ENCODE measurements around the gene SCLT1.

SCLT1 gene

DNA sequence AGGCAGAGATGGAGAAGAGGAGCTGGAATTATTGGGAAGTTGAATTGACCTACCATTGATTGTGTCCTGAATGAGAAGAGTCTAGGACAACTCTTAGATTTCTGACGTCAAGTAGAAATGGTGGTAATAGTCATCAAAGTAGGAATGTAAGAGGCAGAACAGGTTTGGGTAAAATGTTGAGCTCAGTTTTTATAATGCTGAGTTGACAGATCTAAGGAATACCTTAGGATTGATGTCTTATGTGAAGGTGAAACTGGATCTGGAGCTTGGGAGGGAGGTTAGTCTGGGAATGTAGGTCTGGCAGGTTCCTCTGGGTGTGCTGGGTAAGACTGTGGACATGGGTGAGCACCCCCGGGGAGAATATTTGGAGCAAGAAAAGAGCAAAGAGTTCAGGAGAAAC is 251.9 kb downstream of the SCLT1 start:
- no peak overlapping the region for H2AFZ ChIP-seq (ENCODE audit: low read length)
- no peaks in the 10 kb centered on the region for H3K9me2 ChIP-seq (replicated peaks; ENCODE audit: low read depth, low read length)
- H4K20me1 ChIP-seq (ENCODE audit: insufficient read depth, low read length, poor library complexity, severe bottlenecking) = peaks cover 76% of the 10 kb centered on the region
- no peak overlapping the region for H3K9ac ChIP-seq (ENCODE audit: low read depth, low read length, poor library complexity, severe bottlenecking)
- peaks cover 90% of the 10 kb centered on the region for H3K79me2 ChIP-seq (ENCODE audit: insufficient read depth, low read length)
- H3F3A ChIP-seq (ENCODE audit: low read depth) = no peaks in the 10 kb centered on the region
- peaks cover 76% of the 10 kb centered on the region; the same call in 1 of the 2 replicates for H3K36me3 ChIP-seq (ENCODE audit: insufficient read depth, low read length)
- no peak overlapping the region for H3K4me2 ChIP-seq (ENCODE audit: low read depth, low read length, poor library complexity, severe bottlenecking)
- TF ChIP-seq, protein P1, sequence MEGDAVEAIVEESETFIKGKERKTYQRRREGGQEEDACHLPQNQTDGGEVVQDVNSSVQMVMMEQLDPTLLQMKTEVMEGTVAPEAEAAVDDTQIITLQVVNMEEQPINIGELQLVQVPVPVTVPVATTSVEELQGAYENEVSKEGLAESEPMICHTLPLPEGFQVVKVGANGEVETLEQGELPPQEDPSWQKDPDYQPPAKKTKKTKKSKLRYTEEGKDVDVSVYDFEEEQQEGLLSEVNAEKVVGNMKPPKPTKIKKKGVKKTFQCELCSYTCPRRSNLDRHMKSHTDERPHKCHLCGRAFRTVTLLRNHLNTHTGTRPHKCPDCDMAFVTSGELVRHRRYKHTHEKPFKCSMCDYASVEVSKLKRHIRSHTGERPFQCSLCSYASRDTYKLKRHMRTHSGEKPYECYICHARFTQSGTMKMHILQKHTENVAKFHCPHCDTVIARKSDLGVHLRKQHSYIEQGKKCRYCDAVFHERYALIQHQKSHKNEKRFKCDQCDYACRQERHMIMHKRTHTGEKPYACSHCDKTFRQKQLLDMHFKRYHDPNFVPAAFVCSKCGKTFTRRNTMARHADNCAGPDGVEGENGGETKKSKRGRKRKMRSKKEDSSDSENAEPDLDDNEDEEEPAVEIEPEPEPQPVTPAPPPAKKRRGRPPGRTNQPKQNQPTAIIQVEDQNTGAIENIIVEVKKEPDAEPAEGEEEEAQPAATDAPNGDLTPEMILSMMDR (conservative IDR thresholded peaks at IDR 0.05; ENCODE audit: low read length) = no peak
- no peak for TF ChIP-seq EZH2phosphoT487 (IDR thresholded peaks at IDR 0.05; ENCODE audit: borderline replicate concordance)
- peaks cover 8% of the 10 kb centered on the region for H3K4me1 ChIP-seq (ENCODE audit: insufficient read depth, low read length, poor library complexity, severe bottlenecking)
- no peaks in the 10 kb centered on the region for H3K27me3 ChIP-seq (ENCODE audit: insufficient read depth, low read length, poor library complexity, severe bottlenecking)
- H3K4me3 ChIP-seq (ENCODE audit: low read length, poor library complexity, severe bottlenecking) = no peak overlapping the region
- no peaks in the 10 kb centered on the region for H3K9me3 ChIP-seq (ENCODE audit: insufficient read depth, low read depth, low read length)

DNA sequence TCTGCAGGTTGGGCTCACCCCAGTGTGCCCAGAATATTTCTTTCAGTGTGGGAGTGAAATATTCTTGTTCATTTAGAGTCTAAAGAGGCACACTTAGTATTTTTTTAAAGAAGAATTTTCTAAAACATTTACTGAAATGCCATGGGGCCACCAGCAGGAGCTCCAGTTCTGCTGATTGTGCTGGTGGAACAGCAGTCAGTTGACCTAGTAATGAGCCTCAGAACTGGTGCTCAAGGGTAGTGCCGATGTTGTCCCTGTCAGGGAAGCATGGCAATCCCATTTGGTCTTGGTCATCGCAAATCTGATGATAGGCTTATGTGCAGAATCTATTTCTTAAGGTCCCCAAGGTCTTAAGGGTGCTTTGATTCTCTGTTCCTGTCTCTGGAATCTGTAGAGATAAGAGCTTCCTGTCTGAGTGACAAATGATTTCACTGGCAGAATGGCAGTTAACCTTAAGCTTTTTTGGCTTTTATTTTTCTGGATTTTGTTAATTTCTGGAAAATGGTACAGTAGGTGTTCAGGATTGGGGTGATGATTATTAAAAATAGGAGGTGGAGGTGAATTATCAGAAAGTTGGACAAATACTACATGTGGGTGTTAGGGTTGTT is 252.5 kb downstream of the SCLT1 start:
- Histone ChIP-seq H3K4me1 (ENCODE audit: insufficient read depth, low read length, poor library complexity, severe bottlenecking) (peaks cover 8% of the 10 kb centered on the region), H3K9ac (ENCODE audit: low read depth, low read length, poor library complexity, severe bottlenecking) (no peak overlapping the region), H3K4me2 (ENCODE audit: low read depth, low read length, poor library complexity, severe bottlenecking) (no peak overlapping the region), H2AFZ (ENCODE audit: low read length) (no peak overlapping the region), H3F3A (ENCODE audit: low read depth) (no peaks in the 10 kb centered on the region), H3K79me2 (ENCODE audit: insufficient read depth, low read length) (peaks cover 87% of the 10 kb centered on the region), H4K20me1 (ENCODE audit: insufficient read depth, low read length, poor library complexity, severe bottlenecking) (peaks cover 80% of the 10 kb centered on the region), H3K9me2 (replicated peaks; ENCODE audit: low read depth, low read length) (no peaks in the 10 kb centered on the region), H3K4me3 (ENCODE audit: low read length, poor library complexity, severe bottlenecking) (no peak overlapping the region), H3K9me3 (ENCODE audit: insufficient read depth, low read depth, low read length) (no peaks in the 10 kb centered on the region), H3K36me3 (ENCODE audit: insufficient read depth, low read length) (peaks cover 74% of the 10 kb centered on the region; the same call in 1 of the 2 replicates), H3K27me3 (ENCODE audit: insufficient read depth, low read length, poor library complexity, severe bottlenecking) (no peaks in the 10 kb centered on the region)
- no peak for TF ChIP-seq EZH2phosphoT487 (IDR thresholded peaks at IDR 0.05; ENCODE audit: borderline replicate concordance)
- TF ChIP-seq, protein P1 (conservative IDR thresholded peaks at IDR 0.05; ENCODE audit: low read length) = no peak

DNA sequence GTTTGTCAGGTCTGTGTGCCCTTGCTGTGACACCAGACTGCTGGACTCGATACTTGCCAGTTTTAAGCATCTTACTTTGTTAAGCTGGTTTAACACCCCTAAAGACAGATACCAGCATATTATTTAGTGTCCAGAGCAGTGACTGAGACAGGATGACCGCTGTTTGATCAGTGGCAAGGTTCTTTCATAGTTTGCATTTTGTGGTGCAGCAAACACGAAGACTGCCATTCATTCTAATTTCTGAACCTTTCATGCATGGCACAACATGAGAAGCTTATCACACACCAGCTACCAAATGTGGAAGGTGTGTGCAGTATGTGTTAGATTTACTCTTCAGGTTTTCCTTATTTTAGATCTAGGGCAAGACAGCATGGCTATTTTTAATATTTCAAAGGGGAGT is 255.7 kb downstream of the SCLT1 start:
- Histone ChIP-seq H3K9me2 (replicated peaks; ENCODE audit: low read depth, low read length) (no peaks in the 10 kb centered on the region), H3K4me2 (ENCODE audit: low read depth, low read length, poor library complexity, severe bottlenecking) (no peak overlapping the region), H3F3A (ENCODE audit: low read depth) (no peaks in the 10 kb centered on the region), H3K9me3 (ENCODE audit: insufficient read depth, low read depth, low read length) (no peaks in the 10 kb centered on the region), H3K4me1 (ENCODE audit: insufficient read depth, low read length, poor library complexity, severe bottlenecking) (peaks cover 8% of the 10 kb centered on the region), H2AFZ (ENCODE audit: low read length) (no peak overlapping the region), H3K36me3 (ENCODE audit: insufficient read depth, low read length) (peaks cover 71% of the 10 kb centered on the region; the same call in 1 of the 2 replicates), H3K27me3 (ENCODE audit: insufficient read depth, low read length, poor library complexity, severe bottlenecking) (no peaks in the 10 kb centered on the region), H3K4me3 (ENCODE audit: low read length, poor library complexity, severe bottlenecking) (no peak overlapping the region), H3K9ac (ENCODE audit: low read depth, low read length, poor library complexity, severe bottlenecking) (no peak overlapping the region), H4K20me1 (ENCODE audit: insufficient read depth, low read length, poor library complexity, severe bottlenecking) (peaks cover 89% of the 10 kb centered on the region), H3K79me2 (ENCODE audit: insufficient read depth, low read length) (peaks cover 97% of the 10 kb centered on the region)
- no peak for TF ChIP-seq EZH2phosphoT487 (IDR thresholded peaks at IDR 0.05; ENCODE audit: borderline replicate concordance)
- TF ChIP-seq, protein P1 (conservative IDR thresholded peaks at IDR 0.05; ENCODE audit: low read length) = no peak

Data from Loucy (cell line).